Esophagus squamous epithelium (tissue), 4 donors: Measurements from ENCODE around the gene PDE9A.

ENCODE experiments used
- CTCF ChIP-seq, 6 experiments: fragments of 450-650 bp in 4 of 6; fragments of 200-600 bp in 2 of 6; sonication (generic) in 2 of 6; IDR thresholded peaks; one replicate each; pipeline ENCODE4 v1.5.1; 2016 to 2019; ENCODE audit warnings: antibody characterized with exemption in 6 of 6, mild to moderate bottlenecking in 4 of 6, moderate library complexity in 4 of 6
- POLR2A ChIP-seq, 4 donors: fragments of 450-650 bp; IDR thresholded peaks; one replicate each; pipeline ENCODE4 v1.6.1; 2017; ENCODE audit warnings: antibody characterized with exemption in 4 of 4, mild to moderate bottlenecking in 4 of 4, moderate library complexity in 3 of 4

DNA sequence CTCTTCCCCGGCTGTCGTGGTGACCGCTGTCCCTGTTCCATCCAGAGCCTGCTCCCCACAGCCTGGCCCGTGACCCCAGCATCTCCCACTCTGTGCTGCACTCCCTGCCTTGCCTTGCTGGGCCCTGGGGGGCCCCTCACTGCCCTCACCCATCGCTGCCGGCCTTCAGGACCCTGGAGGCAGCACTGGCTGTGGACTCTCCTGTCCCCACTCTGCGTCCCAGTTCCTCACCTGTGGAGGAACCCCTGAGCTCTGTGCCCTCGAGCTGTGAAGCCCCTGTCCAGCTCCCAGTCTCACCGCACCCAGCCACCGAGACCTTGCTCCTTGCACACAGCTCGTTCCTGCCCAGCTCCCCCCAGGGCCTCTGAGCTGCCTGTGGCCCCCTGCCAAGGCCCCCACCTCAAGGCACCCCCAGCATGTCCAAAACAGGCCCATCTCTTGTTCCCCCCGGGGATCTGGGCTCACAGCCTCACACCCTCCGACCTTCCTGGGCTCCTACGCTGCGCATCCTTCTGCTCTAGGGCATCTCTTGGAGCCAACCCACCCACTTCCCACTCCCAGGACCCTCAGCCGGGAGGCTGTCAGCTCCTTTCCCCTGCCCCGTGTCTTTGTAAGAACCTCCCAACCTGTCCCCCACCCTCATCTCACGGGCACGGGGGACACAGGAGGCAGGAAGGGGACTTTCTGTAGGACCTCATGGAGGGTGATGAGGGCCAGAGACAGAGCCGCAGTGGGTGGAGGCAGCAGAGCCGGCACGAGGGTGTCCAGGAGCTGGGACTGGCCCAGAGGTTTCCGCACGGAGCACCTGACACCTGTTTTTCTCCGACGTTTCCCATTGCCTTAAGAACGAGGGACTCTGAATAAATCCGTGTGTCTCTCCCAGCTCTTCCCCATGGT is 116.6 kb downstream of the PDE9A start:
- TF ChIP-seq CTCF (IDR thresholded peaks at IDR 0.05) (no peak), POLR2A (IDR thresholded peaks at IDR 0.05) (no peak)
